ENCODE results near the gene YTHDF2. TPM values are rescaled to one million over a fixed set of nuclear protein-coding genes. Genes with fewer than 3 reads are reported as not detected.

The YTHDF2 gene
- total RNA-seq, 1 experiment from 2014 or later = 126 TPM

GRCh38 chr1:28811766-28812668, 75.3 kb downstream of the YTHDF2 start, which contains the start of gene OPRD1 (continued):
- TF ChIP-seq GTF2I (CRISPR knock-in tag; conservative IDR thresholded peaks at IDR 0.05) (peak; percentile 56; the same call in 1 of the 2 replicates), SP1 (CRISPR knock-in tag; conservative IDR thresholded peaks at IDR 0.05) (no peak; the same call in 1 of the 2 replicates), ZBTB21 (CRISPR knock-in tag; IDR thresholded peaks at IDR 0.05; ENCODE audit: borderline replicate concordance) (0 out of 2 replicates have a peak, but pooled peaks have one; percentile 30), RELA (CRISPR knock-in tag; IDR thresholded peaks at IDR 0.05; ENCODE audit: borderline replicate concordance) (peak; percentile 89; the same call in 1 of the 2 replicates), NFYB (CRISPR knock-in tag; conservative IDR thresholded peaks at IDR 0.05; ENCODE audit: low read depth) (0 out of 2 replicates have a peak, but pooled peaks have one; percentile 11), ZNF416 (CRISPR knock-in tag; IDR thresholded peaks at IDR 0.05) (no peak), CREM (CRISPR knock-in tag; IDR thresholded peaks at IDR 0.05) (no peak), ZNF121 (CRISPR knock-in tag; IDR thresholded peaks at IDR 0.05) (peak; percentile 71; the same call in 1 of the 2 replicates), ZNF532 (CRISPR knock-in tag; IDR thresholded peaks at IDR 0.05; ENCODE audit: borderline replicate concordance) (no peak), HMGA2 (CRISPR knock-in tag; IDR thresholded peaks at IDR 0.05) (no peak), FOXJ3 (CRISPR knock-in tag; IDR thresholded peaks at IDR 0.05; ENCODE audit: borderline replicate concordance) (no peak), MAX (CRISPR knock-in tag; IDR thresholded peaks at IDR 0.05) (peak; percentile 94), PRDM15 (CRISPR knock-in tag; IDR thresholded peaks at IDR 0.05) (0 out of 2 replicates have a peak, but pooled peaks have one; percentile 44), IRF2 (CRISPR knock-in tag; IDR thresholded peaks at IDR 0.05; ENCODE audit: borderline replicate concordance, low read depth) (no peak), CBFB (CRISPR knock-in tag; IDR thresholded peaks at IDR 0.05; ENCODE audit: low read depth) (0 out of 2 replicates have a peak, but pooled peaks have one; percentile 52)
- TF ChIP-seq, protein P1, sequence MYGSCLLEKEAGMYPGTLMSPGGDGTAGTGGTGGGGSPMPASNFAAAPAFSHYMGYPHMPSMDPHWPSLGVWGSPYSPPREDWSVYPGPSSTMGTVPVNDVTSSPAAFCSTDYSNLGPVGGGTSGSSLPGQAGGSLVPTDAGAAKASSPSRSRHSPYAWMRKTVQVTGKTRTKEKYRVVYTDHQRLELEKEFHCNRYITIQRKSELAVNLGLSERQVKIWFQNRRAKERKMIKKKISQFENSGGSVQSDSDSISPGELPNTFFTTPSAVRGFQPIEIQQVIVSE (CRISPR knock-in tag; IDR thresholded peaks at IDR 0.05; ENCODE audit: borderline replicate concordance) = no peak
- TF ChIP-seq, protein P2, sequence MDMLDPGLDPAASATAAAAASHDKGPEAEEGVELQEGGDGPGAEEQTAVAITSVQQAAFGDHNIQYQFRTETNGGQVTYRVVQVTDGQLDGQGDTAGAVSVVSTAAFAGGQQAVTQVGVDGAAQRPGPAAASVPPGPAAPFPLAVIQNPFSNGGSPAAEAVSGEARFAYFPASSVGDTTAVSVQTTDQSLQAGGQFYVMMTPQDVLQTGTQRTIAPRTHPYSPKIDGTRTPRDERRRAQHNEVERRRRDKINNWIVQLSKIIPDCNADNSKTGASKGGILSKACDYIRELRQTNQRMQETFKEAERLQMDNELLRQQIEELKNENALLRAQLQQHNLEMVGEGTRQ (CRISPR knock-in tag; IDR thresholded peaks at IDR 0.05) = peak; percentile 88
- TF ChIP-seq, protein P3, sequence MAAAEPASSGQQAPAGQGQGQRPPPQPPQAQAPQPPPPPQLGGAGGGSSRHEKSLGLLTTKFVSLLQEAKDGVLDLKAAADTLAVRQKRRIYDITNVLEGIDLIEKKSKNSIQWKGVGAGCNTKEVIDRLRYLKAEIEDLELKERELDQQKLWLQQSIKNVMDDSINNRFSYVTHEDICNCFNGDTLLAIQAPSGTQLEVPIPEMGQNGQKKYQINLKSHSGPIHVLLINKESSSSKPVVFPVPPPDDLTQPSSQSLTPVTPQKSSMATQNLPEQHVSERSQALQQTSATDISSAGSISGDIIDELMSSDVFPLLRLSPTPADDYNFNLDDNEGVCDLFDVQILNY (CRISPR knock-in tag; IDR thresholded peaks at IDR 0.05) = no peak

All from WTC11 (cell line).